ENCODE results near the gene HIP1R. TPM values are rescaled to one million over a fixed set of nuclear protein-coding genes. Genes with fewer than 3 reads are reported as not detected.
A peak's percentile ranks its signal among the peaks of the same experiment; 100 is the strongest.

Gene HIP1R
- total RNA-seq, 1 experiment from 2014 or later, result 20.6 TPM

DNA sequence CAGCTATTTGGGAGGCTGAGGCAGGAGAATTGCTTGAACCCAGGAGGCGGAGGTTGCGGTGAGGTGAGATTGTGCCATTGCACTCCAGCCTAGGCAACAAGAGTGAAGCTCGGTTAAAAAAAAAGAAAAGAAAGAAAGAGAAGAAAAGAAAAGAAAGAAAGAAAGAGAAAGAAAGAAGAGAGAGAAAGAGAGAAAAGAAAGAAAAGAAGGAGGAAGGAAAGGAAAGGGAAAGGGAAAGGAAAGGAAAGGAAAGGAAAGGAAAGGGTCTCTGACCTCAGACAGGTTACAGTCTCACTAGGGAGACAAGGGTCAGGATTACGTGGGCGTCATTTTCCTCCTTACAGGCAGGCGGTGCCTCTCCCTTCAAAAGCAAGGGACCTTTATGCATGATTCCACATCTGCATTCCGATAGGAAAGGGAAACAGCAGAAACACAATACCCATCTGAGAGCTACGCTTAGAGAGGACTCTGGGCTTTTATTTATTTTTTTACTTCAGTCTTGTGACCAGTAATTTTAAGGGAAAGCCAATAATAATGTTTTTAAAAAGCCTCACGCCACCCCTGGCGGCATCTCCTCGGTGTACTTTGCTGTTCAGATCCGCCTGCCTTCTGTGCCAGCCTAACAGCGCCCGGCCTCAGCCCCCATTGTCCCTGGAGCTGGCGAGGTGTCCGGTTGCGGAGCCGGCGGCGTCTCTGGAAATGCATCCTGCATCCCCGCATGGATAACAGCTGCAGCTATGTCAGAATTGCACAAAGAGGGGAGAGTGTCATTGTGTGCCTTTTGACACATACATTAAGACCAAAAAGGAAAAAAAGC lies 945 bp upstream of the HIP1R start:
- peak; percentile 68 for DNase-seq (ENCODE audit: low read depth)

DNA sequence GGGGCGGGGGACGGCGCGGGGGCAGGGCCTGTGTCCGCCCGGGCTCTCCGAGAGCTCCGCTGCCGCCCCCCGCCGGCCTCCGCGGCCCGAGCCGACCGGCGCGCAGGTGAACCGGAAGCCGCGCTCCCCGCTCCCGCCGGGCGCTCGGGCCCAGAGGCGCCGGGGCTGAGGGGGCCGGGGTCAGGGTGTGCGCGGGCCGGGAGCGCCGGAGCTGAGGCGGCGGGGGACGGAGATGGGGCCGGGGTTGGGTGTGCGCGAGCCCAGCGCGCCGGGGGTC lies 431 bp downstream of the HIP1R start:
- DNase-seq (ENCODE audit: low read depth), result peak; percentile 40

DNA sequence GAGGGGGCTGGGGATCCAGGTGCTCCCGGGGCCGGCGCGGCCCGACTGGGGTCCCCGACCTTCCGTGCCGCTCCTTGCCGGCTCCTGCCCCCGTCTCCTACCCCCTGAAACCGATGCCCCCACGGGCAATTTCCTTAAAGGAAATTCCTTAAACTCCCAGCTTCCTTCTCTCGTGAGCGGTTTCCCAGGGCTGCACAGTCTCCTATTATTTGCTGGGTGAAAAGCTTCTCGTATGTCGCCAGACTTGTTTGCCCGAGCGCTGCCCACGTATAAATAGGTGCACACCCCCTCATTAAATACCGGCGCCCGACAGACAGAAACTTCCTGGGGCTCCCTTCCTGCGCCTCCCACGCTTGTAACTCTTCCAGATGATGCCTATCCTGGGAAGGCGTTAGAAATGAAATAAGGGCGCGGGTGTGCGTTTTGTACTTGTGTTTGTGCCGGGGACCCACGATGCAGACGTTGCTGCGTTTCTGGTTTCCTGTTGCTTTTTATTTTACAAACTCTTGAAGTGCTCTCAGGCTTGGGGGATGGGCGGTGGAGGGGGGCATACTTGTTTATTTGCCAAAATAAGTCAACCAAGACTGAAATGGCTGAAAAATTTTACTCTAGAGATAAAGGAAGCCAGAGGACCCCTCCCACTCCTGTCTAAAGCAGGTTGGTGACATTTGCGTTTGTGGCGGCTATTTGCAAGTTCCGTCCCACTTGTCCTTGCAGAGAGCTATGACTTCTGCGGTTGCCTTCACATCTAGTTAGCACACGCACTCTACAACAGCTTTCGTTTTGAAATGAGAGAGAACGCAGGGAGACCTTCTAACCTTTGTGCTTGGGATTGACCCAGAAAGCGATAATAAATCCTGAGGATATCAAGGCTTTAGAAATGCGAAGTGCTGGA lies 1.0 kb downstream of the HIP1R start:
- peak; percentile 58 for DNase-seq (ENCODE audit: low read depth)

DNA sequence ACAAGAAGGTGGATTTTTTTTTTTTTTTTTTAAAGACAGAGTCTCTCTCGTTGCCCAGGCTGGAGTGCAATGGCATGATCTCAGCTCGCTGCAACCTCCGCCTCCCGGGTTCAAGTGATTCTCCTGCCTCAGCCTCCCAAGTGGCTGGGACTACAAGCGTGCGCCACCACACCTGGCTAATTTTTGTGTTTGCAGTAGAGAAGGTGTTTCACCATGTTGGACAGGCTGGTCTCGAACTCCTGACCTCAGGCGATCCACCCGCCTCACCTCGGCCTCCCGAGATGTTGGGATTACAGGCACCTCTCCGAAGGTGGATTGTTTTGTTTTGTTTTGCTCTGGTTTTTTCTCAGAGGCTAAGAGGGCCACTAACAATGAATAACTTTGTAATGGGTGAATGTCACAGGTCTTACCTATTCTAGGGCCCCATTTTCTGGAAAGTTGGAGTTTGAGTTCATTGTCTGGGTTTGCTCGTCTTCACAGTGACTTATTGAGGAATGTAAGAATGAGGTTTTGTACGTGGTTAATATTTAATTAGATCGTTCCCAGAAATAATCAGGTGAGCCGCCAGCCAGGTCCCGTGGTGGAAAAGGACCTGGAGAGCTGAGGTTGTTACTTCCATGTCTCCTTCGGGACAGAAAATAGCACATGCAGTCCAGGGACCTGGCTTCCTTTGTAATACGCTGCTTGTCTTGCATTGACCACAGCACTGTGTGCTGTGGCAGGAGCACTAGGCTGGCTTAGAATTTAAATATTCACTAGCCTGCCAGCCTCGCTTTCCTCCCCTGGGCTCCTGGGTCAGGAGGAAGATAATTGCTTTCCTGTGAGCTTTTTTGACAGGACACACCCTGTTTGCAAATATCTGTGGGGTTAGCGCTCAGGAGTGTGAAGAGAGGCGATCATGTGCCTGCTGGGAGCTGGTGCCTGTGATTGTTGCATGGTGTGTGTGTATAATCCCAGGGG lies 2.3 kb downstream of the HIP1R start:
- no peak for DNase-seq (ENCODE audit: low read depth)

DNA sequence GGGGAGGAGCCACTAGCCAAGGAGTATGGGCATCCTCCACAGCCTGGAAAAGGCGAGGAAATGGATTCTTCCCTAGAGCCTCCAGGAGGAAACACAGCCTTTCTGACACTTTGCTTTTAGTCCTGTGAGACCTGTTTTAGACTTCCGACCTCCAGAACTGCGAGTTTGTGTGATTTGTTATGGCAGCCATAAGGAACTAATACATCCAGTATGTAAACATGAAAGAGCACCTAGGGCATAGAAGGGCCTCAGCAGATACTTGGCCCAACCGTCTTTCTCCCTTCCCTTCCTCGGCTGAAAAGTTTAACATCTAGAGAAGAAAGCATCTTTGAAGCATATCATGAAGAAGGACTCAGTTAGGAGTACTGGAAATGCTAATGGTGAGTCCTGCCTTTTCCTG lies 3.6 kb downstream of the HIP1R start:
- DNase-seq (ENCODE audit: low read depth), result no peak

DNA sequence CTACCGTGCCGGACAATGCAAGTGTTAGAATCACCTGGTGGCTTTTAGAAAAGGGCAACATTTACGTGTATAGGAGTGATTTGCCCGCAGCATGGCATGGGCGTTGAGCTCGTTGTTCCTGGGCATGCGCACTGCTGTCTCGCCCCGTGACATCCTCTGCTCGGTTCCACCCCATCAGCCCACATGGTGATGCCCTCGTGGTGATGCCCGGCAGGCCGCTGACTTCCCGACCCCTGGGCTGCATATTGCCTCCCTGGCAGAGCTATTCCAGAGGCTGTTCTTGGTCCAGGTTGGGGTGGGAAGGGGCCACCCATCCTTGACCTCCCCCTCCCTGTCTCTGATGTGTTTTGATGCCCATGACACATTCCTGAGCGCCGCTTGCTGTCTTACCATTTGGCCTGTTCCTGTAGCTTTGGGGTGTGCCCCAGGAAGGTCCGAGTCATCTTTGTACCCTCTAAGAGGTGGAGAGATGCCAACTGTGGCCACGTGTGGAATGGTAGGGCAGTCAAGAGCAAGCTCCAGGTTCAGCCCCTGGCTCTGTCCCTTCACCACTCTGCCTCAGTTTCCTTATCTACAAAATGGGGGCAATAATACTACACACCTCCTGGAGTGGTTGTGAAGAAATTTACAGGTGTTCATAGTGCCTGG lies 4.8 kb downstream of the HIP1R start:
- DNase-seq (ENCODE audit: low read depth), result no peak

DNA sequence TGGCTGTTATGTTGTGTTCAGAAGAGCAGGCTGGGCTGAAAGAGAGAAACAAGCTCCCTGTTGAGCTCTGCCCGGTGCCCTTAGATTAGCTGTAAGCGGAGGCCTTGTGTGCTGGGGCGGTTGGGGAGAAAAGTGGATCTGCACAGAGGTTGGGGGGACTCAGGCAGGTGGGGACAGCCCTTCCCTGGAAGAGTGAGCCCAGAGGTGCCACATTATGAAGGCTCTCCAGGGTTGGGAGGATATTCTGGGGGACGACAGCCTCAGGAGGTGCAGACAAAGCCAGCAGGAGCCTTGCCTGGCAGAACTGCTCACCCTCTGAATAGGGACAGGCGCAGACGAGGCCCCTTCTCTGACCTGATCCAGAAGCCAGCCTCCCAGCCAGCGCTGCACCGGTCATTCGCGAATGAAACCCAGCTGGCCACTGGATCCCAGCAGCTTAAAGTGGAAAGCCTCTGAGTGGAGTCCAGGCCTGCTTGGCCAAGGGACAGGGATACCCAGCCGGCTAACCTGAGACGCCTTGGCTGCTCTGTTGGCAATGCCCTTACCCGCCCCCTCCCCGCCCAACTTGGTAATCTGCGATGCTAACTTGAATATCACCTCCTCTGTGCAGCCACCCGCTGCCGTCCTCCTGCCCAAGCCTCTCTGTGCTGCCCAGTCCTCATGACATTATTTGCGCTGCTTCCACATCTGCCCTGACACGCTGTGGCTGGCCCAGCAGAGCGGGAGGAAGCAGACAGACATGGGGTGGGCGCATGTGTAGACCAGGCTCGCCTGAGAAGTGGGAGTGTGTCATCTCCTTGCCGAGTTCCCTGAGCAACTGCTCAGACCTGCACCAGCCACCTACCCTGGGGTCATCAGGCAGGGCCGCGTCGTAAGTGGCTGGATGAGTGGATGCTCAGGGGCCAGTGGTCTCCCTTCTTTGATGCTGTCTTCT lies 5.6 kb downstream of the HIP1R start:
- DNase-seq (ENCODE audit: low read depth), result peak; percentile 51

DNA sequence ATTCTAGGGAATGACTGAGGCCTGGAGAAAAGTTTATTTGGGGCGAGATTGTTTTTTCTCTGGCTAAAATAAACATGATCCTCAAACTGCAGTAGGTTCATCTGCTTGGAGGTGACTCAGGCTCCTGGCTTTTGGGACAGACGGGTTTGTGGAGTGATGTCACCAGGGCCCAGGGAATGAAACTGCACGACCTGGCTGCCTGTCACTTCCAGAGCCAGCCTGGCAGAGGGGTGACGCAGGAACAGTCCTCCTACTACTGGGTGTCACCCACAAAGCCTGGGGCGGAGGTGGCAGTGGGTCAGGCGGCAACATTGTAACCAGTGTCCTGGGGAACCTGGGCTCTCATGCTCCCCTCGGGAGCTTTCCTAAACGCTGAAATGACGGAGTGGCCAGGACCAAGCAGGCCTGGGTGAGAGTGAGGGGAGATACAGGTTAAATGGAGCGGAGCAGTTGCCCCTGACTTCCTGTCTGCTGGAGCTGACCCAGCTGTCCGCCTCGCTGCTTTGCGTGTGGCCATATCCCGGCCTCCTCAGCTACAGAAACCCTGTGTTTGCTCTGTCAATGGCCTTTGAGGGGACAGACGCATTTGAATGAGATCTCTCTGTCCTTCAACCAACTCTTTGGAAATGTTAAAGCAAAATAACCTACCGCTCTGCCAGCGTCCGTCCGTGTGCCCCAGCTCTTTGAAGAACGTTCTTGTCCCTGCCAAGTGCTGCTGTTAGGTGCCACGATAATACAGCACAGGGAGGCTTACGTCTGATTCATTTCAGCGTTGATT lies 6.5 kb downstream of the HIP1R start:
- DNase-seq (ENCODE audit: low read depth), result peak; percentile 77

DNA sequence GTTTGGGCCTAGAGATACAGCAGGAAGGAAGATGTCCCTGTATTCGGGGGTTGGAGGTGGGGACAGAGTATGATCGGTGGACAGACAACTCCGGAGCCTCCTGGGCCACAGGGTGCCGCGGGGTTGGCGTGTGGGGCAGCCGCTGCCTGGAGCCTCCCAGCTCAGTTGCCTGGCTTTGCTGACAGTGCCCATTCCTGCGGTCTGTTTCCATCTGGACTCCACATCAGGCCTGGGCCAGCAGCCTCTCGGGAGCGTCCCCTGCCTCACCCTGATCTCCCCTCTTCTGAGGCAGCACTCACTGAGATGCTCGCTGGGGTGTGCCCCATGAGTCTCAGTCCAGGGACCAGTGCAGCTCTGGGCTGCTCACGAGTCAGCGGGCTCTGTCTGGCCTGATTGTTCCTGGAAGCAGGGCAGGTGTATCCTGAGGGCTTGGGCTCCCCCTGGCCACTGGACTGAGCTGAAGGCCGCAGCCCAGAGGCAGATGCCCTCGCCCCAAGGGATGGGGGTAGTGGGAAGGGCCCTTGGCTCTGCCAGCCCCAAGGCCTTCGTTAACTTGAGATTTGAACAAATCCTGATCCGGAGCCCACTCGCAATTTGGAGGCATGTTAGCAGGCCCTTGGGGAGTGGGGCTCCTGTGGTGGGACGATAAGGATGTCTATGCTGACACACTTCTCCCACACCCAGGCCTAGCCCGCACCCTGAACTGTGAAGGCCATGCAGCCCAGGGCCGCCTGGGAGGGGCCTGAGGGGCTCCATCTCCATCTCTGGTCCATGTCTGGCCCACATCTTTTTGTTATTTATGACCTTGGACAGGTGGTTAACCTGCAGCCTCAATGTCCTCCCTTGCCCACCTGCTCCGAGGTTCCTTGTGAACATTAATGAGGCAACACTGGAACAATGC lies 7.5 kb downstream of the HIP1R start:
- DNase-seq (ENCODE audit: low read depth), result no peak

DNA sequence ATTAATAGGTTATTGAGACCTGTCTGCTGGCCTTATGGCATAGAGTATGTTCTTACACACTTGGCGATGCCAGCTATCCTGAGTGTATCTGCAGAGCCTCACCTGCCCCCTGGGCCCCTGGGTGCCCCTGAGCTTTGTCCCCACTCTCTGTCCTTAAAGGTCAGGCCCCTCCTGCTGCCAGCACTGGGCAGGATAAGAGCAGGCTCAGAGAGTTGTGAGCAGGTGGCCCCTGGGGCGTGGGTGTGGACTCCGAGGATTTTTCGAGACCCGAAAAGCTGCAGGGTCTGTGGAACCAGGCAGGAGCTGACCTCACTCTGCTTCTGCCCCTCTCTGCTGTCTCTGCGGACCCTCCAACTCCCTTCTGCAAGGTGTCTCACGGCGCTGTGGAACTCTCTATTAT lies 8.2 kb downstream of the HIP1R start:
- DNase-seq (ENCODE audit: low read depth), result no peak

DNA sequence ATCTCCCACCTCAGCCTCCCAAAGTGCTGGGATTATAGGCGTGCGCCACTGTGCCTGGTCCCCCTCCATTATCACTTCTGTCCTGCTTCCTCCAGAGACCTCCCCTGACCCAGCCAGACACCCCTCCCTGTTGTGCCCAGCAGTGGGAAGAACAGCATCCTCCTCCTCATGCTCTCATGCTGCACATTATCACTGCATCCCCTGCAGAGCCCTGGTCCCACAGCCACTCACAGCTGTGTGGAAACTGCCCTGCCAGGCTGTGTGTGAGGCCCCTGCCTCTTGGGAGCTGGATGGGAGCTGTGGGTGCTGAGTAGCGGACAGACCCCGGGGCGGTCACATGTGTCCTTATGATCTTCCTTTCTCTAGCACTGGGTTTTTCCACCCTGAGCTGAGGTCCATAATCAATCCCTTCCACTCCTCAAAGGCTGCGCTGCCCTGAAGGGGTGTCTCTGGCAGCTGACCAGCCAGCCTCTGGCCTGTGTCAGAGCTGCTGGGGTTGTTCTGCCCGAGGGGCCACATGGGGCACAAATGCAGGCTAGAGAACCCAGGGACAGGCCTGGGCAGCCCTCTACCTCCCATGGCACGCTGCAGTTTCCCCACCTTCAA lies 9.2 kb downstream of the HIP1R start:
- no peak for DNase-seq (ENCODE audit: low read depth)

DNA sequence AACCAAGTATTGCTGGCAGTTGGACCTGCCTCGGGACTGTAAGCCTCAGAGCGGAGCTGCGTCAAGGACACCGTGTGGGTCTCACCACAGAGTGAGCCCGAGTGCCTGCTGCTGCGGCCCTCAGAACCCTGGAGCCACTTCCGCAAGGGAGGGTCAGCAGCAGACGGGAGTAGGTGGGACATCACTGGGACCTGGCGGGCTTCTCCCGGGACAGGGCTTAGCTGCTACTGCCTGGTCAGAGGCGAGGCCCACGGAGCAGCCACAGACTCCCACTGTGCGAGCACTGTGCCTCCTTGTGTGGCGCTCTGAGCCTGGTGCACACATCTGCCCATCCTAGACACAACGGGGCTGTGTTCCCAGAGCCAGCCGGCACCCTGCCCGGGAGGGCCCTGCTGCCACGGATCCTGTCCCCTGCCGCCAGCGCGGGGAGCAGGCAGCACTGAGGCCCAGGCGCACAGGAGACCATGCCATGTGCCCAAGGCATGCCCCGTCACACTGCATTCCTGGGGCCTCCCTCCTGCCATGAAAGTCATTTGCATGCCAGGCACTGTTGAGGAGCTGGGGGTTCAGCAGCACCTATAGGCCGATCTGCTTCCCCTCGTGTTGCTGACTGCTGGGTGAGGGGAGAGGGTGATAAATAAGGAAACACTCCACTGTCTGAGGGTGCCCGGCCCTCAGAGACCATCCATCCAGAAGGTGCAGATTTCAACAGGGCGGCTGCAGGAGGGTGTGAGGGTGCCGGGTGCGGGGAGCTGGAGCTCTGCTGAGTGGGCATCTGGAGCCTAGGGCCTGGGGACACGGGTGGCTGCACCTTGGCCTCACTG lies 10.0 kb downstream of the HIP1R start:
- DNase-seq (ENCODE audit: low read depth), result no peak

DNA sequence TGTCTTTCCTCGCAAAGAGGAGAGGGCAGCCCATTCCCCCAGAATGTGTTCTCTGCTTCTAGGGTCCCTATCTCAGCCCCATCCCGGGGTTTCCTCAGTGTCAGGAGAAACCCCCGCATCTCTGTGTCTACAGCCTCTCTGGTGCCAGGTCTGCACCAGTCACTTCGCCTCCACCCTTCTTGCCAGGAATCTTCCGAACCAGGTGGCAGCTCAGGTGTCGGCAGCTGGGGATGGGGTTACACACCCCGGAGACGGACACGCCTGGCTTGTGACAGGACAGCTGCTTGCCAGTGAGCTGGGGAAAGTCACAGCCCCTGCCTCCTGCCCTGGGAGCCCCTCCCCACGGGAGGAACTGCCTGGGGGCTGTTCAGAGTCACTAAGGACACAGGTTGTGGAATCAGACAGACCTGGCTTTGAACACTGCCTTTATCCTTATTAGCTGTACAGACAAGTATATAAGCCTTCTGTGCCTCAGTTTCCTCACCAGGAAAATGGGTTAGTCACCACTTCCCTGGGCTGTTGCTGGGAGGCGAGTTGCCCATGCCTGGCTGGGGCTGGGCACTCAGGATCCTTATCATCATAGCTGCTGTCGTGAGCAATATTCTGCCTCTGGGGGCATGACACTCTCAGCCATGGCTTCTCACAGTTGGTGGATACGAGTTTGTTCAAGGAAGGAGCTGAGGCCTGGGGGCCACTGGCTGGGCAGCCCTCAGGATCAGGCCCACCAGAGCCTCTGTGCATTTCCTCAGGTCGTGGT lies 10.8 kb downstream of the HIP1R start:
- no peak for DNase-seq (ENCODE audit: low read depth)

DNA sequence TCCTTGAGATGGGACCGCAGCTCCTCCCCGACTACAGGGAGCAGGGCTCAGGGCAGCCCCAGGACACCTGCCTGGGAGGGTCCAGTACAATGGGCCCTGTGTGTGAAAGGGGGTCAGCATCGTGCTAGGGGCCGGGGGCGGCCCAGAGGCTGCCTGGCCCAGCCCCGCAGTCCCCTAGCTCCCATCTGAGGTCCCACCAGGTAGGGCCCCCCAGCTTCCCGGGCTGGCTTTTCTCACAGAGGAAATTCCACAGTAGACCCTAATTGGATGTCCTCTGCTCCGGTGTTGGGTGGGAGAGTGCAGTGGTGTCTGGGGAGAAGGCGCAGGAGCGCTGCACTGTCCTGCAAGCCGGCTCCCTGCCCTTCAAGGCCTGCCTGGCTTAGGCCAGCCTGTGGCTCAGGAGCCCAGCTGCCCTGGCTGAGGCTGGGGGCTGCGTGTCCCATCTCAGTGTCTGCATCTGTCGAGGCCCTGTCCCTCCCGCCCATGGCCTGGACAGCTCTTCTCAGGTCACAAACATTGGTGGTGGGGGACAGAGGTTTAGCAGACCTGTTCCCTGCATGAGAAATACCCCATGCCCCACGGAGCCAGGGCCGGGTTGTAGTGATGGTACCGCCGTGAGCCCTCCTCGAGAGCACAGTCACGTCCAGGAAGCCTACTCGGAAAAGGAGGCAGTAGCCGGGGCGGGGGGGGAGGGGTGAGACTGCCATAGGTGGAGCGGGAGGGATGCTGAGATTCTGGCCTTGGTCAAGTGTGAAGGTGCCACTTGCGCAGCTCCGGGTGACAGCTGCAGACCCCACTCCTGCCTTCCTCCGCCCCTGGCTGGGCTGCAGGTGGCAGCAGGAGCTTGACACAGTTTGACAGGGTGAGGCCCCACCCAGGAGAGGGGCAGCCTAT lies 11.6 kb downstream of the HIP1R start:
- DNase-seq (ENCODE audit: low read depth), result no peak

DNA sequence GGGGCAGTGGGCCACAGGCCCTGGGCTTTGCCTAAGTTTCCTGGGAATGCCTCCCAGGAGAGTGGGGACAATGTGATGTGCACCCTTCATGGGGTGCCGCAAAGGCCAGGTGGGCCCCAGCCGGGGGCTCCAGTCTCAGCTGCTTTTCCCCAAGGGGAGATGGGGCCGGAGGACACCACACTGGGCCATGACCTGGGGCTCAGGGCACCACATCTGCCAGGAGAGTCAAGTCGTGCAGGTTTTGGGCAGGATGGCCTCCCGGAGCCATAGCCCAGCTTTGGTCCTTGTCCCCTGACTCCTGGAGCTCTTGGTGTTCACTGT lies 12.2 kb downstream of the HIP1R start:
- DNase-seq (ENCODE audit: low read depth), result no peak

Data from Daoy (cell line).